Esophagus muscularis mucosa (tissue), 3 donors: ENCODE data around the gene PLAGL2.

Experiments
- CTCF ChIP-seq, 3 experiments: fragments of 200-600 bp in 2 of 3; fragments of 450-650 bp in 1 of 3; sonication (generic) in 2 of 3; IDR thresholded peaks; one replicate each; pipeline ENCODE4 v1.5.1; 2017 to 2019; ENCODE audit warnings: antibody characterized with exemption in 3 of 3, mild to moderate bottlenecking in 2 of 3, moderate library complexity in 1 of 3
- EP300 ChIP-seq: sonication (generic); formaldehyde crosslinking; IDR thresholded peaks from one replicate; pipeline ENCODE4 v1.6.1; 2017; ENCODE audit warnings: antibody characterized with exemption

GRCh38 chr20:32204205-32205109 is 3.1 kb downstream of the PLAGL2 start:
- TF ChIP-seq CTCF (IDR thresholded peaks at IDR 0.05) (no peak), EP300 (no peak)
